Activated naive CD8-positive, alpha-beta T cell treated with anti-CD3 and anti-CD28 coated beads for 36 hours (primary cell): Measurements from ENCODE around the gene FEN1. TPM values are rescaled to one million over a fixed set of nuclear protein-coding genes. Genes with fewer than 3 reads are reported as not detected.

Experiments used
- DNase-seq: peaks from one replicate; pipeline ENCODE4 v3.0.0; 2021
- H3K27ac Mint-ChIP-seq: one replicate; pipeline ENCODE4 v1.8.0; 2022; ENCODE audit warnings: mild to moderate bottlenecking, moderate library complexity, mixed read lengths
- H3K27me3 Mint-ChIP-seq: one replicate; pipeline ENCODE4 v1.8.0; 2022; ENCODE audit warnings: mild to moderate bottlenecking, mixed read lengths
- H3K36me3 Mint-ChIP-seq: one replicate; pipeline ENCODE4 v1.8.0; 2021; ENCODE audit warnings: mild to moderate bottlenecking, mixed read lengths
- H3K4me1 Mint-ChIP-seq: one replicate; pipeline ENCODE4 v1.8.0; 2021; ENCODE audit warnings: mixed read lengths
- H3K4me3 Mint-ChIP-seq: one replicate; pipeline ENCODE4 v1.8.0; 2022; ENCODE audit warnings: mild to moderate bottlenecking, moderate library complexity, mixed read lengths
- H3K9me3 Mint-ChIP-seq: one replicate; pipeline ENCODE4 v1.8.0; 2022; ENCODE audit warnings: mixed read lengths
- total RNA-seq, 2 experiments: library from RNA; stranded (reverse); gene quantifications; one replicate each; pipeline ENCODE4 v1.2.3, GENCODE V29; 2021

Gene FEN1
- total RNA-seq, 2 experiments from 2014 or later, result 135 to 140 TPM

- Mint-ChIP-seq H3K9me3 (no peaks in the 10 kb centered on the region), H3K4me3 (peak overlapping the region; percentile 58), H3K27ac (no peak overlapping the region), H3K4me1 (peaks cover 25% of the 10 kb centered on the region), H3K27me3 (peaks cover 41% of the 10 kb centered on the region), H3K36me3 (peaks cover 27% of the 10 kb centered on the region)
- no peak for DNase-seq
Observed at GRCh38 chr11:61830237-61831105, 37.8 kb downstream of the FEN1 start.

- H3K4me3 Mint-ChIP-seq, result no peak overlapping the region
- no peaks in the 10 kb centered on the region for H3K9me3 Mint-ChIP-seq
- H3K27me3 Mint-ChIP-seq, result peaks cover 26% of the 10 kb centered on the region
- peaks cover 24% of the 10 kb centered on the region for H3K4me1 Mint-ChIP-seq
- H3K36me3 Mint-ChIP-seq, result peaks cover 28% of the 10 kb centered on the region
- no peak for DNase-seq
- no peak overlapping the region for H3K27ac Mint-ChIP-seq
Observed at GRCh38 chr11:61832207-61832606, 39.5 kb downstream of the FEN1 start.

- H3K4me3 Mint-ChIP-seq, result no peak overlapping the region
- no peak for DNase-seq
- H3K27me3 Mint-ChIP-seq, result peaks cover 24% of the 10 kb centered on the region
- peaks cover 23% of the 10 kb centered on the region for H3K4me1 Mint-ChIP-seq
- H3K36me3 Mint-ChIP-seq, result peaks cover 27% of the 10 kb centered on the region
- no peaks in the 10 kb centered on the region for H3K9me3 Mint-ChIP-seq
- H3K27ac Mint-ChIP-seq, result no peak overlapping the region
Observed at GRCh38 chr11:61832754-61833153, 40.0 kb downstream of the FEN1 start.

- DNase-seq, result no peak
- Mint-ChIP-seq H3K9me3 (no peaks in the 10 kb centered on the region), H3K4me1 (peaks cover 23% of the 10 kb centered on the region), H3K4me3 (no peak overlapping the region), H3K27me3 (peaks cover 24% of the 10 kb centered on the region), H3K27ac (peak overlapping the region; percentile 87), H3K36me3 (peaks cover 27% of the 10 kb centered on the region)
Observed at GRCh38 chr11:61833471-61833870, 40.8 kb downstream of the FEN1 start.

- no peak for DNase-seq
- Mint-ChIP-seq H3K4me3 (no peak overlapping the region), H3K36me3 (peaks cover 26% of the 10 kb centered on the region), H3K4me1 (peaks cover 23% of the 10 kb centered on the region), H3K27ac (peak overlapping the region; percentile 87), H3K27me3 (peaks cover 24% of the 10 kb centered on the region), H3K9me3 (no peaks in the 10 kb centered on the region)
Observed at GRCh38 chr11:61833926-61834277, 41.2 kb downstream of the FEN1 start.

GRCh38 chr11:61834278-61835048 lies 41.8 kb downstream of the FEN1 start:
- Mint-ChIP-seq H3K9me3 (no peaks in the 10 kb centered on the region), H3K36me3 (peaks cover 23% of the 10 kb centered on the region), H3K27ac (peak overlapping the region; percentile 87), H3K4me3 (peak overlapping the region; percentile 7), H3K4me1 (peaks cover 20% of the 10 kb centered on the region), H3K27me3 (peaks cover 19% of the 10 kb centered on the region)
- peak; percentile 74 for DNase-seq

- no peak for DNase-seq
- H3K4me3 Mint-ChIP-seq, result no peak overlapping the region
- peaks cover 15% of the 10 kb centered on the region for H3K4me1 Mint-ChIP-seq
Observed at GRCh38 chr11:61836193-61836592, 43.5 kb downstream of the FEN1 start.

GRCh38 chr11:61837411-61838005 lies 44.8 kb downstream of the FEN1 start:
- H3K27me3 Mint-ChIP-seq, result no peaks in the 10 kb centered on the region
- DNase-seq, result no peak
- H3K4me3 Mint-ChIP-seq, result no peak overlapping the region
- no peak overlapping the region for H3K27ac Mint-ChIP-seq
- no peaks in the 10 kb centered on the region for H3K9me3 Mint-ChIP-seq
- peaks cover 34% of the 10 kb centered on the region for H3K36me3 Mint-ChIP-seq
- peaks cover 15% of the 10 kb centered on the region for H3K4me1 Mint-ChIP-seq

More at GRCh38 chr11:61836193-61836592, 43.5 kb downstream of the FEN1 start:
- Mint-ChIP-seq H3K36me3 (peaks cover 26% of the 10 kb centered on the region), H3K27ac (no peak overlapping the region), H3K27me3 (peaks cover 5% of the 10 kb centered on the region), H3K9me3 (no peaks in the 10 kb centered on the region)

- H3K9me3 Mint-ChIP-seq, result no peaks in the 10 kb centered on the region
- peaks cover 31% of the 10 kb centered on the region for H3K36me3 Mint-ChIP-seq
- H3K4me3 Mint-ChIP-seq, result no peak overlapping the region
- H3K27ac Mint-ChIP-seq, result peak overlapping the region; percentile 21
- no peaks in the 10 kb centered on the region for H3K27me3 Mint-ChIP-seq
- peaks cover 15% of the 10 kb centered on the region for H3K4me1 Mint-ChIP-seq
- no peak for DNase-seq
Observed at GRCh38 chr11:61838501-61838900, 45.8 kb downstream of the FEN1 start.

- Mint-ChIP-seq H3K27ac (peak overlapping the region; percentile 21), H3K27me3 (no peaks in the 10 kb centered on the region), H3K36me3 (peaks cover 27% of the 10 kb centered on the region), H3K9me3 (no peaks in the 10 kb centered on the region), H3K4me1 (peaks cover 11% of the 10 kb centered on the region), H3K4me3 (no peak overlapping the region)
- DNase-seq, result no peak
Observed at GRCh38 chr11:61838921-61839320, 46.2 kb downstream of the FEN1 start.

GRCh38 chr11:61839742-61840141 lies 47.0 kb downstream of the FEN1 start:
- no peak for DNase-seq

GRCh38 chr11:61840371-61840770 lies 47.7 kb downstream of the FEN1 start:
- Mint-ChIP-seq H3K4me3 (no peak overlapping the region), H3K27ac (no peak overlapping the region), H3K36me3 (peaks cover 28% of the 10 kb centered on the region), H3K9me3 (no peaks in the 10 kb centered on the region), H3K4me1 (peaks cover 2% of the 10 kb centered on the region), H3K27me3 (no peaks in the 10 kb centered on the region)
- no peak for DNase-seq

More at GRCh38 chr11:61839742-61840141, 47.0 kb downstream of the FEN1 start:
- peaks cover 25% of the 10 kb centered on the region for H3K36me3 Mint-ChIP-seq
- H3K4me1 Mint-ChIP-seq, result peaks cover 5% of the 10 kb centered on the region
- no peak overlapping the region for H3K27ac Mint-ChIP-seq
- H3K4me3 Mint-ChIP-seq, result no peak overlapping the region
- no peaks in the 10 kb centered on the region for H3K27me3 Mint-ChIP-seq
- H3K9me3 Mint-ChIP-seq, result no peaks in the 10 kb centered on the region

GRCh38 chr11:61841636-61842527 lies 49.2 kb downstream of the FEN1 start:
- Mint-ChIP-seq H3K9me3 (no peaks in the 10 kb centered on the region), H3K4me3 (no peak overlapping the region), H3K4me1 (no peaks in the 10 kb centered on the region), H3K27ac (no peak overlapping the region), H3K36me3 (peaks cover 32% of the 10 kb centered on the region), H3K27me3 (no peaks in the 10 kb centered on the region)
- DNase-seq, result no peak

- no peak for DNase-seq
- H3K4me3 Mint-ChIP-seq, result no peak overlapping the region
- peaks cover 34% of the 10 kb centered on the region for H3K36me3 Mint-ChIP-seq
- no peaks in the 10 kb centered on the region for H3K27me3 Mint-ChIP-seq
- H3K27ac Mint-ChIP-seq, result no peak overlapping the region
- H3K4me1 Mint-ChIP-seq, result no peaks in the 10 kb centered on the region
- H3K9me3 Mint-ChIP-seq, result no peaks in the 10 kb centered on the region
Observed at GRCh38 chr11:61842528-61842820, 49.8 kb downstream of the FEN1 start.
